Measurements from ENCODE around the gene BMP6.

The BMP6 gene

DNA sequence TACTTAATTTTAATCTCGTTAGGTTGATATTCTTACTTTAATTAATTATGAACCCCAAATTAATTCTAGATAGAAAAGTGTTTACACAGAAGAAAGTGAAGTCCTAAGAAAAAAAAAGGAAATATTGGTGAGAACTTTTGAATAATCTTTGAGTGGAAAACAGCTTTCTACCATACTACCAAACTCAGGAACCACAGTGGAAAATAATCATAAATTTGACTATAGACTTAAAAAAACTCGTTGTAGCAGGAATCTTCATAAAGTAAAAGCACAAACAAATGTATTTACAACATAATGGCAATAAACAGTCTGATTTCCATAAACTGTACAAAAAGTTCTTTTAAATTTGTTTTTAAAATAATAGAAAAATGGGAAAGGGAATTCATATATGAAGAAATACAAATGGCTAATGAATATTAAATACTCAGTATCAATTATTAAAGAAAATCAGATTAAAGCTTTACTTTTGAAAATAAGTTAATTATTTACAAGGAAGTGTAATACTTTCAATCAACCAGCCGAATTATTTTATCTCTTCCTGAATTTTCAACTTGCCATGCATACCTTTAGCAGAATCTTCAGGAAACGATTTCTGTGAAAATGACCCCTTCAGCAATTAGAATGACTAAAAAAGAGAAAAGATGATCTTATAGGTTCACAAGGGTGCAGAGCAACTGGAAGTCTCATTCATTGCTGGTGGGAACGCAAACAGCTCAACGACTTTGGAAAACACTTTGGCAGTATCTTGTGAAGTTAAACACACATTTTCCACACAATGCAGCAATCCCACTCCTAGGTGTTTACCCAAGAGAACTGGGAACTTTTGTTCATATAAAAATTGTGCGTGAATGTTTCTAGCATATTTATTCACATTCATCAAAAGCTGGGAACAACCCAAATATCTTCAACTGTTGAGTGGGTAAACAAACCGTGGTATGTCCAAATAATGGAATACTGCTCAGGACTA is 38.5 kb upstream of the BMP6 start:
- TF ChIP-seq ZFX (IDR thresholded peaks at IDR 0.05; ENCODE audit: borderline replicate concordance): no peak
- TF ChIP-seq, protein P1, sequence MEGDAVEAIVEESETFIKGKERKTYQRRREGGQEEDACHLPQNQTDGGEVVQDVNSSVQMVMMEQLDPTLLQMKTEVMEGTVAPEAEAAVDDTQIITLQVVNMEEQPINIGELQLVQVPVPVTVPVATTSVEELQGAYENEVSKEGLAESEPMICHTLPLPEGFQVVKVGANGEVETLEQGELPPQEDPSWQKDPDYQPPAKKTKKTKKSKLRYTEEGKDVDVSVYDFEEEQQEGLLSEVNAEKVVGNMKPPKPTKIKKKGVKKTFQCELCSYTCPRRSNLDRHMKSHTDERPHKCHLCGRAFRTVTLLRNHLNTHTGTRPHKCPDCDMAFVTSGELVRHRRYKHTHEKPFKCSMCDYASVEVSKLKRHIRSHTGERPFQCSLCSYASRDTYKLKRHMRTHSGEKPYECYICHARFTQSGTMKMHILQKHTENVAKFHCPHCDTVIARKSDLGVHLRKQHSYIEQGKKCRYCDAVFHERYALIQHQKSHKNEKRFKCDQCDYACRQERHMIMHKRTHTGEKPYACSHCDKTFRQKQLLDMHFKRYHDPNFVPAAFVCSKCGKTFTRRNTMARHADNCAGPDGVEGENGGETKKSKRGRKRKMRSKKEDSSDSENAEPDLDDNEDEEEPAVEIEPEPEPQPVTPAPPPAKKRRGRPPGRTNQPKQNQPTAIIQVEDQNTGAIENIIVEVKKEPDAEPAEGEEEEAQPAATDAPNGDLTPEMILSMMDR (IDR thresholded peaks at IDR 0.05): no peak
- H3K27ac ChIP-seq: no peak overlapping the region

DNA sequence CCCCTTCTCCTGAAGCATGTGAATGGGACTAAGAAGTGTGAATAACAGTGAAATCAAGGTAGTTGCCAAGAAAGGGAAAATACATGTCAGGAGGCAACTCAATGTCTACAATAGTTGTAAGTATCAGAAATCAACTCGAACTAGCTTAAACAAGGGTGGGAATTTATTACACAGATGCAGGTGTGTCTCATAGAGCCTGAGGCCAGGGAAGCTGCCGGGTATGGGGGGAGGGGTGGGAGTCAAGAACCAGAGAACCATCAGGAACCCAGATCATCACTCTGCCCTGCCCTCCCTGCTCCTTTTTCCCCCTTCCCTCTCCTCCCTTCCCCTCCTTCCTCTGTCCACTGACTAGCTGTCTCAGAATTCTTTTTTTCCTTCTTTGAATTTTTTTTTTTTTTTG is 34.9 kb upstream of the BMP6 start:
- H3K27ac ChIP-seq: no peak overlapping the region
- TF ChIP-seq ZFX (IDR thresholded peaks at IDR 0.05; ENCODE audit: borderline replicate concordance): no peak
- TF ChIP-seq, protein P1 (IDR thresholded peaks at IDR 0.05): no peak

DNA sequence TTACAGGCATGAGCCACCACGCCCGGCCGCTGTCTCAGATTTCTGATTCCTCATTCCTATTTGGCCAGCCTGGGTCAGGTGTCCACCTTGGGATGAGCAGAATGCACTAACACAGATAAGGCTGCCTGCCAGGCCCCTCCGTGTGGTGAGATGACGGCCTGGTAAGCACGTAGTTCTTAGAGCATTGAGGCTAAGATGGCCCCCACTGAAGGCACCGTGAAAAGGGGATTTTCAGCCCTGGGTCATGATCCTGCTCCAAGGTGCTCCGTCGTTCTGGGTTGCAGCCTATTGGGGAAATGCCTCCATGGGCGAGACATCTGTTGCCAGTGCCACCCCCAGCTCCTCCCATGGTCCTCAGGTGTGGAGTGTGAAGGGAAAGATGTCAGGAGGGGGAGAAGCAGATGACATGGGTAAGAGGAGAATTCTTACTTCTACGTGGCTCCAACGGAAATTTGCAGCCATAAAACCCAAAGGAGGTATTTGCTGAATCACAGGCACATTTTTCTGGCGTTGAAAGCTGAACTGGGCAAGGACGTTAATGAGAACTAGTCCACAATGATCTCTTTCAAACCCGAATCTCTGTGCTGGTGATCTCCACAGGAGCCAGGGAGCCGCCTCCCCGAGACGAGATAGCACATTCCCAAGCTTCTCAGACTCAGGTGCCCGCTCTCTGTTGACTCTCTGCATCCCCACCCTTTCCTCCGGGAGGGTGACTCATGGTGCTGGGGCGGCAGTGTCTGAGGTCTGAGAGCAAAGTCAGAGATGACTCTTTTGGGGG is 34.0 kb upstream of the BMP6 start:
- TF ChIP-seq, protein P1 (IDR thresholded peaks at IDR 0.05): no peak
- TF ChIP-seq ZFX (IDR thresholded peaks at IDR 0.05; ENCODE audit: borderline replicate concordance): no peak
- H3K27ac ChIP-seq: no peak overlapping the region

DNA sequence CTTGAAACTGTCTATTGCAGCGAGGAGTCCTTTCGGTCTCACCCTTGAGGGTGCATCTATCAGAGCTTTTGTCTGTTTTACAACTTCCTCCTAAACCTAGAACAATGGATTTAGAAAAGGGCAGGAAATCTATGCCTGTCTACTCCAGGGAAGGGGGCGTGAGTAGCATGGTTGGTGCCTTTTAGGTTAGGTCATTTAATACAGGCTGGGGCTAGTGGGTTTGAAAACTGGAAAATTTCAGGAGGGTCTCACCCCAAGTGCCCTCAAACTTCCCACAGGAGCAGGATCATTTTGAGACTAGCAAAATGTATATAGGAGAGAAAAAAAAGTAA is 33.5 kb upstream of the BMP6 start:
- TF ChIP-seq, protein P1 (IDR thresholded peaks at IDR 0.05): no peak
- TF ChIP-seq ZFX (IDR thresholded peaks at IDR 0.05; ENCODE audit: borderline replicate concordance): no peak
- H3K27ac ChIP-seq: no peak overlapping the region

DNA sequence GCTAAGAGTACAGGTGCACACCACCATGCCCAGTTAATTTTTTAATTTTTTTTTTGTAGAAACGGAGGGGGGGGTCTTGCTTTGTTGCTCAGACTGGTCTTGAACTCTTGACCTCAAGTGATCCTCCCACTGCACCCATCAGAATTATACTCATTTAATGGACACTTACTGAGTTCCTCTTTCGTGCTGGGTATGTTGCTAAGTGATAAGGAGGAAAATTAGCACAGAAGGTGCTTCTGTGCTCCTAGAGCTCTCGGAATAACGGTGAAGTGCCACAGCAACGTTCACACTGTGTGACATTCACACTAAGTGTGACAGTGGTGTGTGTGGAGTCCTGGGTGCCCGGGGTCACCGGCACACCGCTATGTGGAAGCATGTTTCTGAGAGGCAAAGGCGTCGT is 32.1 kb upstream of the BMP6 start:
- H3K27ac ChIP-seq: no peak overlapping the region
- TF ChIP-seq, protein P1 (IDR thresholded peaks at IDR 0.05): no peak

DNA sequence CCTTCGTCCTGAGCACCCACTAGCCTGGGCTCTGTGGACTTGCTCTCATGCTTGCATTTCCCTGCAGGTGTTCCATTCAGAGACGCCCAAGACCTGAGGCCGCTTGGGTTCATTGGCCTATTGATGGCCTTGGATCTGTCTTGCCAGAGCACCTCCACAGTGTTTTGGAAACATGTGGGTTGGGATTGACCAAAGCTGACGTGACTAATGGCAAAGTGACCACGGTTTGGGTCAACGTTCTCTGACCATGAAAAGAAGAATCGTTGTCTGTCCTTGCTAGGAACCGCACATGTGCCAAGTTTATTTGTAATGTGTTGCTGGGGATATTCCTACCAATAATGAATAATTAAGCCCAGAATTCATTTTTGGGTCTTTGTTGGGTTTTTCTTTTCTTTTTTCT is 29.8 kb upstream of the BMP6 start:
- no peak overlapping the region for H3K27ac ChIP-seq
- TF ChIP-seq ZFX (IDR thresholded peaks at IDR 0.05; ENCODE audit: borderline replicate concordance): no peak
- TF ChIP-seq, protein P1 (IDR thresholded peaks at IDR 0.05): no peak

DNA sequence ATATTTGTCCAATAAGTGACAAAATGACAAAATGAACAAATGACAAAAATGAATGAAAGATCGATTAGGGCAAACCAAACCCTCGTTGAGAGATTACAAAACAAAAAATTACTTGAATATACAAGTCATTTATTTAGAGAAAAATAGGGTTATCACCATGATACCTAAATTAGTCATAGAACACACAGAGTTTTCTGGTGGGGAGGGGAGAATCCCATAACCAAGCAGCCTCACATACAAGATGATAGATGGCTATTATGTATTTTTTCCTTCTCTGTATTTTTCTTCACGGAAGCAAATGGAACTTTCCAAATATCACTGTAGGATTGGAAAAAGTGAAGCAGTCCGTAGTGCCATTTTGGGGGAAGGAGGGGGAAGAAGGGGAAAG is 28.5 kb upstream of the BMP6 start:
- TF ChIP-seq, protein P1 (IDR thresholded peaks at IDR 0.05): no peak
- TF ChIP-seq ZFX (IDR thresholded peaks at IDR 0.05; ENCODE audit: borderline replicate concordance): no peak
- H3K27ac ChIP-seq: no peak overlapping the region

Measured in 22Rv1 (cell line).